Hepatocyte (in vitro differentiated cells): ENCODE data around the gene LRRC57.

Source experiments
- EZH2 ChIP-seq: fragments of 200-600 bp; sonication (generic); IDR thresholded peaks from 2 replicates; pipeline ENCODE4 v1.6.1; 2016; ENCODE audit warnings: antibody characterized with exemption, mild to moderate bottlenecking, borderline replicate concordance
- EZH2phosphoT487 ChIP-seq: fragments of 200-600 bp; sonication (generic); IDR thresholded peaks from one replicate; pipeline ENCODE4 v1.6.1; 2018; ENCODE audit warnings: antibody characterized with exemption, mild to moderate bottlenecking, low read depth, moderate library complexity; ENCODE audit not compliant: unreplicated experiment, severe bottlenecking
- TF ChIP-seq, protein P1 (sequence below): fragments of 200-600 bp; sonication (generic); IDR thresholded peaks from 2 replicates; pipeline ENCODE4 v1.5.1; 2016; ENCODE audit warnings: antibody characterized with exemption, mild to moderate bottlenecking; ENCODE audit not compliant: poor library complexity

- TF ChIP-seq, protein P1, sequence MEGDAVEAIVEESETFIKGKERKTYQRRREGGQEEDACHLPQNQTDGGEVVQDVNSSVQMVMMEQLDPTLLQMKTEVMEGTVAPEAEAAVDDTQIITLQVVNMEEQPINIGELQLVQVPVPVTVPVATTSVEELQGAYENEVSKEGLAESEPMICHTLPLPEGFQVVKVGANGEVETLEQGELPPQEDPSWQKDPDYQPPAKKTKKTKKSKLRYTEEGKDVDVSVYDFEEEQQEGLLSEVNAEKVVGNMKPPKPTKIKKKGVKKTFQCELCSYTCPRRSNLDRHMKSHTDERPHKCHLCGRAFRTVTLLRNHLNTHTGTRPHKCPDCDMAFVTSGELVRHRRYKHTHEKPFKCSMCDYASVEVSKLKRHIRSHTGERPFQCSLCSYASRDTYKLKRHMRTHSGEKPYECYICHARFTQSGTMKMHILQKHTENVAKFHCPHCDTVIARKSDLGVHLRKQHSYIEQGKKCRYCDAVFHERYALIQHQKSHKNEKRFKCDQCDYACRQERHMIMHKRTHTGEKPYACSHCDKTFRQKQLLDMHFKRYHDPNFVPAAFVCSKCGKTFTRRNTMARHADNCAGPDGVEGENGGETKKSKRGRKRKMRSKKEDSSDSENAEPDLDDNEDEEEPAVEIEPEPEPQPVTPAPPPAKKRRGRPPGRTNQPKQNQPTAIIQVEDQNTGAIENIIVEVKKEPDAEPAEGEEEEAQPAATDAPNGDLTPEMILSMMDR, result no peak
- no peak for TF ChIP-seq EZH2
- TF ChIP-seq EZH2phosphoT487, result no peak
These were observed 34.2 kb upstream of the LRRC57 start for GRCh38 chr15:42582569-42583375.
